Esophagus squamous epithelium (tissue), 5 donors: ENCODE results near the gene FGF1. TPM values are rescaled to one million over a fixed set of nuclear protein-coding genes. Genes with fewer than 3 reads are reported as not detected.
A peak's percentile ranks its signal among the peaks of the same experiment; 100 is the strongest.

ENCODE experiments used
- DNase-seq: peaks from one replicate; lab custom pipeline; 2025; lab: John Stamatoyannopoulos, UW
- H3K27ac ChIP-seq, 4 donors: fragments of 200-600 bp; sonication (generic); one replicate each; pipeline ENCODE4 v1.5.1; 2016 to 2019; ENCODE audit warnings: mild to moderate bottlenecking in 1 of 4
- H3K27me3 ChIP-seq, 4 donors: fragments of 200-600 bp; sonication (generic); 1 replicate in 3 of 4; 2 replicates in 1 of 4; pipeline versions ENCODE4 v1.5.1 to v1.6.0; 2017 to 2021; ENCODE audit warnings: antibody characterized with exemption in 1 of 4
- H3K36me3 ChIP-seq, 3 donors: fragments of 200-600 bp; sonication (generic); one replicate each; pipeline ENCODE4 v1.5.1; 2016 to 2019
- H3K4me1 ChIP-seq, 3 donors: fragments of 200-600 bp; sonication (generic); one replicate each; pipeline ENCODE4 v1.5.1; 2017 to 2019
- H3K4me3 ChIP-seq, 4 donors: fragments of 200-600 bp; sonication (generic); 1 replicate in 3 of 4; 2 replicates in 1 of 4; pipeline ENCODE4 v1.5.1; 2016 to 2019; ENCODE audit warnings: mild to moderate bottlenecking in 2 of 4, moderate library complexity in 1 of 4
- H3K9me3 ChIP-seq, 3 donors: fragments of 200-600 bp; sonication (generic); one replicate each; pipeline ENCODE4 v1.5.1; 2016 to 2019
- CTCF ChIP-seq, 6 experiments: fragments of 450-650 bp in 4 of 6; fragments of 200-600 bp in 2 of 6; sonication (generic) in 2 of 6; IDR thresholded peaks; one replicate each; pipeline ENCODE4 v1.5.1; 2016 to 2019; ENCODE audit warnings: antibody characterized with exemption in 6 of 6, mild to moderate bottlenecking in 4 of 6, moderate library complexity in 4 of 6
- POLR2A ChIP-seq, 4 donors: fragments of 450-650 bp; IDR thresholded peaks; one replicate each; pipeline ENCODE4 v1.6.1; 2017; ENCODE audit warnings: antibody characterized with exemption in 4 of 4, mild to moderate bottlenecking in 4 of 4, moderate library complexity in 3 of 4
- WGBS, 2 donors: methylation state at CpG; one replicate each; pipeline ENCODE4 v1.1.5; 2018; 5-methylcytosine and 5-hydroxymethylcytosine counted together
- intact Hi-C: fragments of 100-400 bp; cut with DNase I; formaldehyde crosslinking; loops from one replicate; pipeline ENCODE4 v1.15.0; 2022
- total RNA-seq, 4 donors: library from RNA; depleted of rRNA; stranded (reverse); fragments of >200 nt; gene quantifications; one replicate each; pipeline ENCODE4 v1.1.0, GENCODE V29; 2016
- donor health status: DM: yes; HTN: yes; CAD: no.

Gene FGF1
- total RNA-seq, 4 donors from 2014 or later, result 0.38 to 2.4 (median 1.6) TPM; not detected in 1

GRCh38 chr5:142569905-142570304 is 116.0 kb downstream of the FGF1 start:
- H3K9me3 ChIP-seq, result no peaks in the 10 kb centered on the region
- TF ChIP-seq CTCF (IDR thresholded peaks at IDR 0.05), result no peak
- TF ChIP-seq POLR2A (IDR thresholded peaks at IDR 0.05), result no peak
- peaks cover 0 to 13% (median 0%) of the 10 kb centered on the region in 3 donors for H3K4me1 ChIP-seq
- H3K27ac ChIP-seq, result no peak overlapping the region
- 70 to 75% methylated on average over 6 of the region's 6 CpGs for WGBS, 2 donors
- DNase-seq, result no peak
- H3K4me3 ChIP-seq, result no peak overlapping the region
- intact Hi-C loops, result no loop called here
- no peaks in the 10 kb centered on the region for H3K27me3 ChIP-seq
- no peaks in the 10 kb centered on the region for H3K36me3 ChIP-seq

GRCh38 chr5:142568996-142569335 is 116.9 kb downstream of the FGF1 start:
- WGBS, 2 donors, result 40 to 44% methylated on average over 3 of the region's 3 CpGs
- intact Hi-C loops, result no loop called here
- Histone ChIP-seq H3K36me3 (no peaks in the 10 kb centered on the region), H3K9me3 (no peaks in the 10 kb centered on the region), H3K27me3 (no peaks in the 10 kb centered on the region), H3K4me1 (peaks cover 0 to 13% (median 0%) of the 10 kb centered on the region in 3 donors), H3K4me3 (no peak overlapping the region), H3K27ac (peak overlapping the region in 1 of 4 donors; percentile 44)
- DNase-seq, result no peak
- TF ChIP-seq CTCF (IDR thresholded peaks at IDR 0.05), result no peak
- no peak for TF ChIP-seq POLR2A (IDR thresholded peaks at IDR 0.05)

- Histone ChIP-seq H3K9me3 (no peaks in the 10 kb centered on the region), H3K36me3 (no peaks in the 10 kb centered on the region), H3K4me1 (peaks cover 0 to 13% (median 0%) of the 10 kb centered on the region in 3 donors), H3K27me3 (no peaks in the 10 kb centered on the region), H3K27ac (peak overlapping the region in 3 of 4 donors; percentile 32 to 62 (median 44)), H3K4me3 (no peak overlapping the region)
- TF ChIP-seq CTCF (IDR thresholded peaks at IDR 0.05), result no peak
- TF ChIP-seq POLR2A (IDR thresholded peaks at IDR 0.05), result no peak
- intact Hi-C loops, result no loop called here
- DNase-seq, result no peak
- 59 to 73% methylated on average over 6 to 10 of the region's 10 CpGs for WGBS, 2 donors
Observed at GRCh38 chr5:142568283-142568995, 117.5 kb downstream of the FGF1 start.

- 79 to 80% methylated on average over 7 of the region's 7 CpGs for WGBS, 2 donors
- H3K27ac ChIP-seq, result no peak overlapping the region
- no peak for DNase-seq
- H3K4me3 ChIP-seq, result no peak overlapping the region
- TF ChIP-seq POLR2A (IDR thresholded peaks at IDR 0.05) (no peak), CTCF (IDR thresholded peaks at IDR 0.05) (no peak)
- intact Hi-C loops, result no loop called here
- H3K4me1 ChIP-seq, result no peaks in the 10 kb centered on the region
- H3K36me3 ChIP-seq, result no peaks in the 10 kb centered on the region
- peaks cover 0 to 6% (median 0%) of the 10 kb centered on the region in 4 donors for H3K27me3 ChIP-seq
- no peaks in the 10 kb centered on the region for H3K9me3 ChIP-seq
Observed at GRCh38 chr5:142561486-142562097, 124.3 kb downstream of the FGF1 start.

- Histone ChIP-seq H3K9me3 (no peaks in the 10 kb centered on the region), H3K27me3 (peaks cover 0 to 6% (median 0%) of the 10 kb centered on the region in 4 donors), H3K4me1 (no peaks in the 10 kb centered on the region), H3K4me3 (no peak overlapping the region), H3K36me3 (no peaks in the 10 kb centered on the region), H3K27ac (no peak overlapping the region)
- intact Hi-C loops, result no loop called here
- TF ChIP-seq CTCF (IDR thresholded peaks at IDR 0.05), result no peak
- no peak for TF ChIP-seq POLR2A (IDR thresholded peaks at IDR 0.05)
- WGBS, 2 donors, result 88 to 97% methylated on average over 2 of the region's 2 CpGs
- no peak for DNase-seq
Observed at GRCh38 chr5:142561029-142561428, 124.9 kb downstream of the FGF1 start.
